Stimulated activated naive B cell treated with anti-CD40 and anti-IgM and Interleukin-4, amounts not matched to agents 10 μg/mL and 1 μg/mL and 100 μg/mL, for 72 hours (primary cell): ENCODE results near the gene BMP2.

Experiments used
- ATAC-seq, 2 donors: fragments of 150-1000 bp; cut with Tn5 transposase; replicated peaks; 2 replicates each; pipeline ENCODE4 v1.10.0; 2021; ENCODE audit warnings: moderate library complexity in 1 of 2
- DNase-seq: peaks from one replicate; pipeline ENCODE4 v3.0.0; 2021
- H3K27ac Mint-ChIP-seq: one replicate; pipeline ENCODE4 v1.8.0; 2022; ENCODE audit warnings: mild to moderate bottlenecking, mixed read lengths
- H3K27me3 Mint-ChIP-seq, 2 donors: one replicate each; pipeline ENCODE4 v1.8.0; 2022; ENCODE audit warnings: mixed read lengths in 2 of 2
- H3K36me3 Mint-ChIP-seq, 2 donors: one replicate each; pipeline ENCODE4 v1.8.0; 2022; ENCODE audit warnings: mixed read lengths in 2 of 2, mild to moderate bottlenecking in 1 of 2
- H3K4me1 Mint-ChIP-seq, 2 donors: one replicate each; pipeline ENCODE4 v1.8.0; 2022; ENCODE audit warnings: mixed read lengths in 2 of 2, mild to moderate bottlenecking in 1 of 2
- H3K4me3 Mint-ChIP-seq, 2 donors: one replicate each; pipeline ENCODE4 v1.8.0; 2022; ENCODE audit warnings: mild to moderate bottlenecking in 2 of 2, mixed read lengths in 2 of 2, moderate library complexity in 1 of 2
- H3K9me3 Mint-ChIP-seq, 2 donors: one replicate each; pipeline ENCODE4 v1.8.0; 2022; ENCODE audit warnings: mixed read lengths in 2 of 2, mild to moderate bottlenecking in 1 of 2

The BMP2 gene

GRCh38 chr20:6767536-6768227 is at the start of gene BMP2:
TSS of gene BMP2 (plus strand) at chr20:6767686. CDS start at chr20:6770127, 2,441 bp downstream.
- H3K27me3 Mint-ChIP-seq = peaks cover 36 to 58% of the 10 kb centered on the region in 2 donors
- peak within 1 kb of the TSS; percentile 86 for H3K27ac Mint-ChIP-seq
- H3K36me3 Mint-ChIP-seq = no peaks in the 10 kb centered on the region
- no peaks in the 10 kb centered on the region for H3K9me3 Mint-ChIP-seq
- H3K4me1 Mint-ChIP-seq = peaks cover 10 to 18% of the 10 kb centered on the region in 2 donors
- ATAC-seq (peak; percentile 64 to 77), DNase-seq (no peak)
- peak within 1 kb of the TSS; percentile 48 to 81 for H3K4me3 Mint-ChIP-seq

GRCh38 chr20:6718662-6719368 is 48.7 kb upstream of the BMP2 start:
- ATAC-seq (no peak), DNase-seq (no peak)
- Mint-ChIP-seq H3K9me3 (peaks cover 7 to 11% of the 10 kb centered on the region in 2 donors), H3K27me3 (no peaks in the 10 kb centered on the region), H3K4me3 (no peak overlapping the region), H3K4me1 (no peaks in the 10 kb centered on the region), H3K36me3 (no peaks in the 10 kb centered on the region), H3K27ac (no peak overlapping the region)

GRCh38 chr20:6719369-6719721 is 48.1 kb upstream of the BMP2 start:
- Mint-ChIP-seq H3K27me3 (no peaks in the 10 kb centered on the region), H3K9me3 (peaks cover 7 to 11% of the 10 kb centered on the region in 2 donors), H3K27ac (no peak overlapping the region), H3K4me1 (no peaks in the 10 kb centered on the region), H3K36me3 (no peaks in the 10 kb centered on the region), H3K4me3 (no peak overlapping the region)
- DNase-seq (no peak), ATAC-seq (no peak)

- no peak for ATAC-seq
- Mint-ChIP-seq H3K27ac (no peak overlapping the region), H3K4me3 (no peak overlapping the region), H3K36me3 (no peaks in the 10 kb centered on the region), H3K9me3 (no peaks in the 10 kb centered on the region), H3K27me3 (no peaks in the 10 kb centered on the region), H3K4me1 (no peaks in the 10 kb centered on the region)
- DNase-seq = no peak
These were observed 40.7 kb upstream of the BMP2 start for GRCh38 chr20:6726761-6727160.

- Mint-ChIP-seq H3K4me3 (no peak overlapping the region), H3K27ac (no peak overlapping the region), H3K36me3 (no peaks in the 10 kb centered on the region), H3K4me1 (no peaks in the 10 kb centered on the region), H3K27me3 (no peaks in the 10 kb centered on the region), H3K9me3 (peaks cover 0 to 2% of the 10 kb centered on the region in 2 donors)
- ATAC-seq = no peak
- DNase-seq = no peak
These were observed 36.7 kb upstream of the BMP2 start for GRCh38 chr20:6730672-6731328.

- H3K27me3 Mint-ChIP-seq = no peaks in the 10 kb centered on the region
- H3K4me1 Mint-ChIP-seq = no peaks in the 10 kb centered on the region
- H3K9me3 Mint-ChIP-seq = peaks cover 0 to 4% of the 10 kb centered on the region in 2 donors
- H3K4me3 Mint-ChIP-seq = no peak overlapping the region
- ATAC-seq (no peak), DNase-seq (no peak)
- no peak overlapping the region for H3K27ac Mint-ChIP-seq
- no peaks in the 10 kb centered on the region for H3K36me3 Mint-ChIP-seq
These were observed 35.5 kb upstream of the BMP2 start for GRCh38 chr20:6732001-6732447.

GRCh38 chr20:6732851-6733250 is 34.6 kb upstream of the BMP2 start:
- Mint-ChIP-seq H3K27me3 (no peaks in the 10 kb centered on the region), H3K4me1 (no peaks in the 10 kb centered on the region), H3K9me3 (peaks cover 0 to 4% of the 10 kb centered on the region in 2 donors), H3K4me3 (no peak overlapping the region), H3K36me3 (no peaks in the 10 kb centered on the region), H3K27ac (no peak overlapping the region)
- DNase-seq (no peak), ATAC-seq (no peak)

- Mint-ChIP-seq H3K36me3 (no peaks in the 10 kb centered on the region), H3K27me3 (no peaks in the 10 kb centered on the region), H3K27ac (no peak overlapping the region), H3K4me3 (no peak overlapping the region), H3K9me3 (peaks cover 0 to 7% of the 10 kb centered on the region in 2 donors), H3K4me1 (no peaks in the 10 kb centered on the region)
- no peak for DNase-seq
- ATAC-seq = no peak
These were observed 33.5 kb upstream of the BMP2 start for GRCh38 chr20:6733965-6734364.

GRCh38 chr20:6735942-6736845 is 31.3 kb upstream of the BMP2 start:
- Mint-ChIP-seq H3K27me3 (no peaks in the 10 kb centered on the region), H3K4me1 (no peaks in the 10 kb centered on the region), H3K36me3 (no peaks in the 10 kb centered on the region), H3K27ac (no peak overlapping the region), H3K9me3 (peaks cover 0 to 7% of the 10 kb centered on the region in 2 donors), H3K4me3 (no peak overlapping the region)
- no peak for ATAC-seq
- DNase-seq = no peak

GRCh38 chr20:6739406-6739805 is 28.1 kb upstream of the BMP2 start:
- no peak overlapping the region for H3K27ac Mint-ChIP-seq
- H3K4me1 Mint-ChIP-seq = no peaks in the 10 kb centered on the region
- no peak for DNase-seq
- H3K36me3 Mint-ChIP-seq = no peaks in the 10 kb centered on the region
- H3K9me3 Mint-ChIP-seq = peaks cover 0 to 7% of the 10 kb centered on the region in 2 donors
- no peak overlapping the region for H3K4me3 Mint-ChIP-seq
- ATAC-seq = no peak
- H3K27me3 Mint-ChIP-seq = no peaks in the 10 kb centered on the region

GRCh38 chr20:6740096-6740495 is 27.4 kb upstream of the BMP2 start:
- Mint-ChIP-seq H3K4me1 (no peaks in the 10 kb centered on the region), H3K27ac (no peak overlapping the region), H3K4me3 (no peak overlapping the region), H3K27me3 (no peaks in the 10 kb centered on the region), H3K9me3 (peaks cover 0 to 5% of the 10 kb centered on the region in 2 donors), H3K36me3 (no peaks in the 10 kb centered on the region)
- no peak for DNase-seq
- no peak for ATAC-seq

- ATAC-seq = no peak
- Mint-ChIP-seq H3K9me3 (no peaks in the 10 kb centered on the region), H3K27ac (no peak overlapping the region), H3K27me3 (peaks cover 0 to 3% of the 10 kb centered on the region in 2 donors), H3K4me3 (no peak overlapping the region), H3K36me3 (no peaks in the 10 kb centered on the region), H3K4me1 (no peaks in the 10 kb centered on the region)
- no peak for DNase-seq
These were observed 23.3 kb upstream of the BMP2 start for GRCh38 chr20:6744180-6744579.

- Mint-ChIP-seq H3K4me3 (no peak overlapping the region), H3K27ac (no peak overlapping the region), H3K9me3 (no peaks in the 10 kb centered on the region), H3K4me1 (no peaks in the 10 kb centered on the region), H3K27me3 (peaks cover 0 to 3% of the 10 kb centered on the region in 2 donors), H3K36me3 (no peaks in the 10 kb centered on the region)
- DNase-seq = no peak
- no peak for ATAC-seq
These were observed 22.7 kb upstream of the BMP2 start for GRCh38 chr20:6744805-6745204.
